Measurements from ENCODE around the gene RANBP17.

DNA sequence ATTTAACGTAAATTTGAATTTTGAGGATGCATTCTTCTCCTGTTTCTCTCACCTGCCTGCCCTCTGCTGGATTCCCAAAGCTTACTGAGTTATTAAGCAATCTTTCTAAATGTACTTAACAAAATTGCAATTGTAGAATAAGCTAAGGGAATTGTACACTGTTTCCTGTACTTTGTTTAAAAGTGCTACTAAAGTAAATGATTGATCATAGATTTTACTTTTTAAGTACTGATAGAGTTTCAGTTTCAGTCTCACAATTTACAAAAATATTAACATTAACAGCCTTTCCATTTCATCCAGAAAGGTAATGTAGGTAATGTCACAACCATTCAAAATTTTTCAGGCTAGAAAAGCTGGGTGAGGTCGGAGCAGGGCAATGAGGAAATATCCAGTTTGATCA lies 4.8 kb upstream of the RANBP17 start:
- no peak for TF ChIP-seq EZH2 (IDR thresholded peaks at IDR 0.05; ENCODE audit: low read length, missing control alignments)
- TF ChIP-seq, protein P1, sequence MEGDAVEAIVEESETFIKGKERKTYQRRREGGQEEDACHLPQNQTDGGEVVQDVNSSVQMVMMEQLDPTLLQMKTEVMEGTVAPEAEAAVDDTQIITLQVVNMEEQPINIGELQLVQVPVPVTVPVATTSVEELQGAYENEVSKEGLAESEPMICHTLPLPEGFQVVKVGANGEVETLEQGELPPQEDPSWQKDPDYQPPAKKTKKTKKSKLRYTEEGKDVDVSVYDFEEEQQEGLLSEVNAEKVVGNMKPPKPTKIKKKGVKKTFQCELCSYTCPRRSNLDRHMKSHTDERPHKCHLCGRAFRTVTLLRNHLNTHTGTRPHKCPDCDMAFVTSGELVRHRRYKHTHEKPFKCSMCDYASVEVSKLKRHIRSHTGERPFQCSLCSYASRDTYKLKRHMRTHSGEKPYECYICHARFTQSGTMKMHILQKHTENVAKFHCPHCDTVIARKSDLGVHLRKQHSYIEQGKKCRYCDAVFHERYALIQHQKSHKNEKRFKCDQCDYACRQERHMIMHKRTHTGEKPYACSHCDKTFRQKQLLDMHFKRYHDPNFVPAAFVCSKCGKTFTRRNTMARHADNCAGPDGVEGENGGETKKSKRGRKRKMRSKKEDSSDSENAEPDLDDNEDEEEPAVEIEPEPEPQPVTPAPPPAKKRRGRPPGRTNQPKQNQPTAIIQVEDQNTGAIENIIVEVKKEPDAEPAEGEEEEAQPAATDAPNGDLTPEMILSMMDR (conservative IDR thresholded peaks at IDR 0.05 in 1 of 2, IDR thresholded peaks at IDR 0.05 in 1 of 2; ENCODE audit: low read depth in 1 of 2, low read length in 2 of 2): no peak

Measured in fibroblast of lung (primary cell).